GM19452 (cell line): ENCODE measurements around the gene CLDN9.

Experiments
- ATAC-seq: cut with Tn5 transposase; IDR thresholded peaks from one replicate; pipeline ENCODE4 v1.9.1; 2021; ENCODE audit not compliant: unreplicated experiment

The CLDN9 gene

GRCh38 chr16:3015865-3016521 is 3.3 kb downstream of the CLDN9 start:
- ATAC-seq = no peak

GRCh38 chr16:3017344-3017743 is 4.6 kb downstream of the CLDN9 start:
- no peak for ATAC-seq

- no peak for ATAC-seq
Measured at GRCh38 chr16:3017794-3018506, 5.2 kb downstream of the CLDN9 start, which contains the start of gene CLDN6. Gene CLDN6 (minus strand): TSS chr16:3018183. CDS start chr16:3016021, 2,162 bp downstream.

- ATAC-seq = no peak
Measured at GRCh38 chr16:3019594-3020246, 7.0 kb downstream of the CLDN9 start.

GRCh38 chr16:3020247-3020603 is 7.5 kb downstream of the CLDN9 start, which contains the start of gene TNFRSF12A:
Gene TNFRSF12A (plus strand): TSS chr16:3020368. CDS start chr16:3020398, 30 bp downstream.
- ATAC-seq = no peak

- no peak for ATAC-seq
Measured at GRCh38 chr16:3020604-3021448, 8.1 kb downstream of the CLDN9 start.

GRCh38 chr16:3021449-3022207 is 8.9 kb downstream of the CLDN9 start:
- ATAC-seq = no peak

- ATAC-seq = no peak
Measured at GRCh38 chr16:3022208-3022683, 9.5 kb downstream of the CLDN9 start.

GRCh38 chr16:3022684-3023414 is 10.1 kb downstream of the CLDN9 start:
- no peak for ATAC-seq

- no peak for ATAC-seq
Measured at GRCh38 chr16:3023415-3023668, 10.6 kb downstream of the CLDN9 start.

GRCh38 chr16:3023669-3024478 is 11.2 kb downstream of the CLDN9 start, which contains the start of the genes HCFC1R1 and THOC6:
Gene HCFC1R1 (minus strand): TSS chr16:3023942. CDS start chr16:3023941, 1 bp downstream.
Gene THOC6 (plus strand): TSS chr16:3024035. CDS start chr16:3024327, 292 bp downstream.
- peak; percentile 70 for ATAC-seq

- ATAC-seq = no peak
Measured at GRCh38 chr16:3025032-3026002, 12.6 kb downstream of the CLDN9 start.

GRCh38 chr16:3026003-3026378 is 13.3 kb downstream of the CLDN9 start:
- no peak for ATAC-seq

GRCh38 chr16:3026609-3027488 is 14.1 kb downstream of the CLDN9 start:
- ATAC-seq = no peak

GRCh38 chr16:3027489-3027795 is 14.7 kb downstream of the CLDN9 start:
- ATAC-seq = no peak

GRCh38 chr16:3027983-3028715 is 15.4 kb downstream of the CLDN9 start:
- peak; percentile 39 for ATAC-seq
